SK-N-SH treated with all-trans-retinoic acid at 6 μM for 48 hours (cell line): Measurements from ENCODE around the gene SH3BP4.

Source experiments
- ATAC-seq: fragments of 200-7000 bp; cut with Tn5 transposase; 3 replicates; pipeline ENCODE4 v1.9.1; 2020; ENCODE audit warnings: mild to moderate bottlenecking, moderate library complexity
- ARNTL ChIP-seq: fragments of 450-650 bp; formaldehyde crosslinking; IDR thresholded peaks from 2 replicates; pipeline ENCODE4 v1.5.0; 2020; ENCODE audit warnings: low read depth, mild to moderate bottlenecking, moderate library complexity, borderline replicate concordance
- BACH2 ChIP-seq: fragments of 250-450 bp; sonication (Bioruptor Pico); IDR thresholded peaks from 2 replicates; pipeline ENCODE4 v1.9.0; 2021; ENCODE audit warnings: mild to moderate bottlenecking, borderline replicate concordance
- CREB5 ChIP-seq: fragments of 250-450 bp; sonication (Bioruptor Pico); IDR thresholded peaks from 2 replicates; pipeline ENCODE4 v1.5.1; 2020; ENCODE audit warnings: low read depth, mild to moderate bottlenecking, moderate library complexity
- CSDC2 ChIP-seq: fragments of 250-450 bp; sonication (Bioruptor Pico); IDR thresholded peaks from 2 replicates; pipeline ENCODE4 v1.5.0; 2020; ENCODE audit warnings: mild to moderate bottlenecking, moderate library complexity
- CSRNP3 ChIP-seq: fragments of 250-450 bp; sonication (Bioruptor Pico); IDR thresholded peaks from 2 replicates; pipeline ENCODE4 v1.5.1; 2021; ENCODE audit warnings: mild to moderate bottlenecking, moderate library complexity
- ESRRG ChIP-seq: fragments of 250-450 bp; sonication (Bioruptor Pico); IDR thresholded peaks from 2 replicates; pipeline ENCODE4 v1.6.1; 2021; ENCODE audit warnings: mild to moderate bottlenecking
- GLIS3 ChIP-seq: fragments of 250-450 bp; sonication (Bioruptor Pico); IDR thresholded peaks from 2 replicates; pipeline ENCODE4 v1.5.0; 2020; ENCODE audit warnings: mild to moderate bottlenecking, moderate library complexity
- PATZ1 ChIP-seq: fragments of 250-450 bp; sonication (Bioruptor Pico); IDR thresholded peaks from 2 replicates; pipeline ENCODE4 v1.8.0; 2020; ENCODE audit warnings: mild to moderate bottlenecking, moderate library complexity, borderline replicate concordance
- POU6F1 ChIP-seq: fragments of 250-450 bp; sonication (Bioruptor Pico); IDR thresholded peaks from 2 replicates; pipeline ENCODE4 v1.8.0; 2021; ENCODE audit warnings: low read depth, mild to moderate bottlenecking, moderate library complexity, borderline replicate concordance
- PPARA ChIP-seq: fragments of 250-450 bp; sonication (Bioruptor Pico); IDR thresholded peaks from 2 replicates; pipeline ENCODE4 v1.5.0; 2020; ENCODE audit warnings: mild to moderate bottlenecking, borderline replicate concordance
- SNAI2 ChIP-seq: fragments of 250-450 bp; sonication (Bioruptor Pico); IDR thresholded peaks from 2 replicates; pipeline ENCODE4 v1.5.0; 2020; ENCODE audit warnings: mild to moderate bottlenecking, moderate library complexity
- TCF4 ChIP-seq: fragments of 250-450 bp; sonication (Bioruptor Pico); IDR thresholded peaks from 2 replicates; pipeline ENCODE4 v1.8.0; 2021; ENCODE audit warnings: mild to moderate bottlenecking, moderate library complexity, borderline replicate concordance
- TOX ChIP-seq: fragments of 250-450 bp; sonication (Bioruptor Pico); IDR thresholded peaks from 2 replicates; pipeline ENCODE4 v1.8.0; 2021; ENCODE audit warnings: mild to moderate bottlenecking, moderate library complexity, borderline replicate concordance
- TSHZ2 ChIP-seq: fragments of 250-450 bp; sonication (Bioruptor Pico); IDR thresholded peaks from 2 replicates; pipeline ENCODE4 v1.5.0; 2020; ENCODE audit warnings: mild to moderate bottlenecking, moderate library complexity
- ZC3H10 ChIP-seq: fragments of 250-450 bp; sonication (Bioruptor Pico); IDR thresholded peaks from 2 replicates; pipeline ENCODE4 v1.5.1; 2021; ENCODE audit warnings: mild to moderate bottlenecking, moderate library complexity
- ZFP3 ChIP-seq: fragments of 250-450 bp; sonication (Bioruptor Pico); IDR thresholded peaks from 2 replicates; pipeline ENCODE4 v1.5.0; 2020; ENCODE audit warnings: mild to moderate bottlenecking, moderate library complexity
- ZFP30 ChIP-seq: fragments of 450-650 bp; formaldehyde crosslinking; IDR thresholded peaks from 2 replicates; pipeline ENCODE4 v1.5.0; 2022; ENCODE audit warnings: mild to moderate bottlenecking, moderate library complexity
- ZNF565 ChIP-seq: fragments of 450-650 bp; formaldehyde crosslinking; conservative IDR thresholded peaks from 2 replicates; pipeline ENCODE4 v1.5.0; 2020; ENCODE audit warnings: low read depth, mild to moderate bottlenecking, moderate library complexity
- ZNF70 ChIP-seq: fragments of 450-650 bp; formaldehyde crosslinking; IDR thresholded peaks from 2 replicates; pipeline ENCODE4 v1.5.0; 2020; ENCODE audit warnings: mild to moderate bottlenecking, moderate library complexity
- ZNF8 ChIP-seq: fragments of 450-650 bp; formaldehyde crosslinking; IDR thresholded peaks from 2 replicates; pipeline ENCODE4 v1.5.0; 2020; ENCODE audit warnings: mild to moderate bottlenecking, moderate library complexity

Gene SH3BP4

GRCh38 chr2:234993541-234993981, 41.7 kb downstream of the SH3BP4 start:
- no peak for TF ChIP-seq TSHZ2 (CRISPR knock-in tag)
- no peak for TF ChIP-seq PATZ1 (CRISPR knock-in tag)
- no peak for TF ChIP-seq ZNF565
- no peak for TF ChIP-seq POU6F1 (CRISPR knock-in tag)
- no peak for TF ChIP-seq GLIS3 (CRISPR knock-in tag)
- no peak for TF ChIP-seq ZNF70 (CRISPR knock-in tag)
- TF ChIP-seq ZC3H10 (CRISPR knock-in tag), result no peak
- no peak for TF ChIP-seq TOX (CRISPR knock-in tag)
- TF ChIP-seq SNAI2 (CRISPR knock-in tag), result no peak
- no peak for TF ChIP-seq BACH2
- no peak for TF ChIP-seq ZFP30 (CRISPR knock-in tag)
- no peak for TF ChIP-seq CSDC2
- TF ChIP-seq ESRRG (CRISPR knock-in tag), result no peak
- TF ChIP-seq PPARA (CRISPR knock-in tag), result no peak
- TF ChIP-seq TCF4 (CRISPR knock-in tag), result no peak
- TF ChIP-seq CSRNP3, result no peak
- TF ChIP-seq ARNTL, result no peak
- TF ChIP-seq ZNF8 (CRISPR knock-in tag), result no peak
- no peak for TF ChIP-seq CREB5 (CRISPR knock-in tag)
- ATAC-seq, result no peak

GRCh38 chr2:234994438-234995321, 42.9 kb downstream of the SH3BP4 start:
- no peak for ATAC-seq
- TF ChIP-seq ZNF565 (no peak), TSHZ2 (CRISPR knock-in tag) (no peak), CSRNP3 (no peak), SNAI2 (CRISPR knock-in tag) (no peak), ARNTL (no peak), ZFP3 (CRISPR knock-in tag) (no peak), ZNF70 (CRISPR knock-in tag) (no peak), GLIS3 (CRISPR knock-in tag) (no peak), ZNF8 (CRISPR knock-in tag) (no peak), PPARA (CRISPR knock-in tag) (no peak), POU6F1 (CRISPR knock-in tag) (no peak), ZFP30 (CRISPR knock-in tag) (no peak), TCF4 (CRISPR knock-in tag) (no peak)
